COR-L47 (cell line): ENCODE measurements around the gene TBC1D24.
"Not testable (repeated sequence)": the region's sequence is repeated elsewhere in the genome, so short reads cannot be mapped to it uniquely, and the experiment has no call there.

ENCODE experiments used
- DNase-seq: peaks from one replicate; lab custom pipeline; 2025; lab: John Stamatoyannopoulos, UW

TBC1D24 gene

GRCh38 chr16:2533142-2533755 lies 58.3 kb downstream of the TBC1D24 start:
- DNase-seq: not testable (repeated sequence)

- DNase-seq: no peak
Measured at GRCh38 chr16:2533912-2534311, 59.0 kb downstream of the TBC1D24 start.

- DNase-seq: not testable (repeated sequence)
Measured at GRCh38 chr16:2534335-2534734, 59.4 kb downstream of the TBC1D24 start.

GRCh38 chr16:2535625-2536013 lies 60.7 kb downstream of the TBC1D24 start:
- no peak for DNase-seq

GRCh38 chr16:2537451-2538379 lies 62.8 kb downstream of the TBC1D24 start, which contains the start of gene PDPK1:
TSS of gene PDPK1 (plus strand) at chr16:2538021. CDS start at chr16:2538113, 92 bp downstream.
- DNase-seq: peak; percentile 93

- DNase-seq: not testable (repeated sequence)
Measured at GRCh38 chr16:2539192-2539844, 64.4 kb downstream of the TBC1D24 start.

- DNase-seq: not testable (repeated sequence)
Measured at GRCh38 chr16:2539845-2540458, 65.0 kb downstream of the TBC1D24 start.

GRCh38 chr16:2540912-2541311 lies 66.0 kb downstream of the TBC1D24 start:
- DNase-seq: not testable (repeated sequence)

GRCh38 chr16:2541409-2541808 lies 66.5 kb downstream of the TBC1D24 start:
- not testable (repeated sequence) for DNase-seq

- not testable (repeated sequence) for DNase-seq
Measured at GRCh38 chr16:2543771-2544170, 68.8 kb downstream of the TBC1D24 start.

- not testable (repeated sequence) for DNase-seq
Measured at GRCh38 chr16:2550283-2550878, 75.5 kb downstream of the TBC1D24 start.

GRCh38 chr16:2551420-2551889 lies 76.5 kb downstream of the TBC1D24 start:
- not testable (repeated sequence) for DNase-seq

- DNase-seq: not testable (repeated sequence)
Measured at GRCh38 chr16:2554709-2555425, 79.9 kb downstream of the TBC1D24 start.
